Activated CD4-positive, alpha-beta T cell treated with anti-CD3 and anti-CD28 coated beads for 36 hours (primary cell): ENCODE results near the gene CCDC60. TPM values are rescaled to one million over a fixed set of nuclear protein-coding genes. Genes with fewer than 3 reads are reported as not detected.

Experiments
- ATAC-seq: fragments of 200-7000 bp; cut with Tn5 transposase; one replicate; pipeline ENCODE4 v1.10.0; 2021; ENCODE audit warnings: mild to moderate bottlenecking, moderate library complexity
- CTCF ChIA-PET: fragments of 350-600 bp; sonication (Branson Sonifier 250); formaldehyde crosslinking; loops from one replicate; lab custom pipeline; 2021; ENCODE audit warnings: antibody characterized with exemption; lab: Charles Lee
- POLR2A ChIA-PET: fragments of 350-600 bp; sonication (Branson Sonifier 250); formaldehyde crosslinking; loops from one replicate; lab custom pipeline; 2021; ENCODE audit warnings: antibody characterized with exemption, inconsistent platforms; lab: Charles Lee
- DNase-seq: peaks from one replicate; pipeline ENCODE4 v3.0.0-alpha.2; 2020
- H3K27ac Mint-ChIP-seq: one replicate; pipeline ENCODE4 v1.8.0; 2021; ENCODE audit warnings: mixed read lengths
- H3K27me3 Mint-ChIP-seq: one replicate; pipeline ENCODE4 v1.8.0; 2021; ENCODE audit warnings: mixed read lengths
- H3K36me3 Mint-ChIP-seq: one replicate; pipeline ENCODE4 v1.8.0; 2021; ENCODE audit warnings: low read depth, mixed read lengths
- H3K4me1 Mint-ChIP-seq: one replicate; pipeline ENCODE4 v1.8.0; 2021; ENCODE audit warnings: mixed read lengths
- H3K4me3 Mint-ChIP-seq: one replicate; pipeline ENCODE4 v1.8.0; 2021; ENCODE audit warnings: mild to moderate bottlenecking, moderate library complexity, mixed read lengths
- H3K9me3 Mint-ChIP-seq: one replicate; pipeline ENCODE4 v1.8.0; 2021; ENCODE audit warnings: low read depth, mixed read lengths
- intact Hi-C, 2 experiments: fragments of 100-400 bp; cut with DNase I in 1 of 2; cut with micrococcal nuclease in 1 of 2; formaldehyde crosslinking; loops; one replicate each; pipeline versions ENCODE4 v1.14.2 to v1.15.1; 2022 to 2024; cut with DNase I, micrococcal nuclease
- total RNA-seq, 2 experiments: library from RNA; stranded (reverse); gene quantifications; one replicate each; pipeline ENCODE4 v1.2.3, GENCODE V29; 2021

The CCDC60 gene, protein sequence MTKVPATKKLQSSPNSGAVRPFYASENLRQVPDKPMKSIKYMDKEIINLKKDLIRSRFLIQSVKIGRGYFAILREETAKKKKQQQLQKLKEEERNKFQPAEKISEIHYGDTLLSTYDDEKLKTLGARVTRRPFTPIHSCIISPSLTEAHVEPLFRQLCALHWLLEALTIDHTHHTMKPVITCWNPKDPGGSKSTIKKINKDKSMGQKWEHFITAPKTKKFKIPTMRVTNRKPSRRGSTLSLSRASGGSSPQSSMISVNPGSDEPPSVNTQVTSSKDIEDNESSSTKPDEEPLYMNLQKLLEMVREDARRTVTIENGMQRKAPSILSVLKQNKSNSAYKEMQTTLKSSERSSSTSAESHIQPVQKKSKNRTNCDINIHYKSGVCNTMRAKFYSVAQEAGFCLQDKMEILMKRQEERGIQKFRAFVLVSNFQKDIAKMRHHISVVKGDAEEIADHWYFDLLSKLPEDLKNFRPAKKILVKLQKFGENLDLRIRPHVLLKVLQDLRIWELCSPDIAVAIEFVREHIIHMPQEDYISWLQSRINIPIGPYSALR
- not detected for total RNA-seq

DNA sequence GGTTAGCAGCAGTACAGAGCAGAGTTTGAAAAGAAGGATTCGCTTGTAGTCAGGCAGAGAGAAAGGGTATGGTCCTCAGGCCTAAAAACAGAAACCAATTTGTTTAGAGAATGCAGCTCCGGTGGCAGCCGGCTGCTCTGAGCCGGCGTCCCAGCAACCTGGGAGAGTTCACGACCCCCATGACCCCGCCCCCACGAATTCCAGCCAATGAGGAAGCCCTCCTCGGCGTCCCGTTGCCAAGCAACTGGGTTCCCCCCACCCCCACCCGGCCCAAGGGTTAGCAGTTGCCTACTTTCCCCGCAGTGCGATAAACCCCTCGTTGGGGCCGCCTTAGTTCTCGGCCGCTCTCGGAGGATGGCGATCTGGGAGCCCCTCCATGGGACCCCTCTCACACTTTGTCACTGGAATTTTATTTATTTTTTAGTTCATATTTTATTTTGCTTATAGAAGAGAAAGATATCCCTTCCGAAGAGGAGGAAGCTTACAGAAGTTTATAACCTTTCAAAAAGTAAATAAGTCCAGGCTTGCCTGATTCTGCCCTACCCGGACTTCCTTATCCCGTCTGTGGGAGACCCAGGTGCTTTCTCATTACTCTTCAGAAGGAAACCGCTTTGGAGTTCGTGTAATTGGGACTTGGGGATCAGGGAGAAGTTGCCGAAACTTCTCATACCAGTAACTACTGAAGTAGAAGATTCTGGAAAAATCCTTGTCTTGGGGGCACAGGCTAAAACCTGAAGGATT, at the start of gene CCDC60:
CCDC60 (plus strand) TSS at position 300 of the 741 bp plus-strand sequence. CDS start 448 bp downstream, outside the sequence.
- Mint-ChIP-seq H3K36me3 (no peaks in the 10 kb centered on the region), H3K4me3 (no peak within 1 kb of the TSS), H3K27me3 (peaks cover 18% of the 10 kb centered on the region), H3K27ac (no peak within 1 kb of the TSS), H3K4me1 (no peaks in the 10 kb centered on the region), H3K9me3 (no peaks in the 10 kb centered on the region)
- ChIA-PET POLR2A (no interaction called here), CTCF (no interaction called here)
- intact Hi-C loops, result no loop called here
- peak; percentile 6 for DNase-seq
- ATAC-seq, result no peak

DNA sequence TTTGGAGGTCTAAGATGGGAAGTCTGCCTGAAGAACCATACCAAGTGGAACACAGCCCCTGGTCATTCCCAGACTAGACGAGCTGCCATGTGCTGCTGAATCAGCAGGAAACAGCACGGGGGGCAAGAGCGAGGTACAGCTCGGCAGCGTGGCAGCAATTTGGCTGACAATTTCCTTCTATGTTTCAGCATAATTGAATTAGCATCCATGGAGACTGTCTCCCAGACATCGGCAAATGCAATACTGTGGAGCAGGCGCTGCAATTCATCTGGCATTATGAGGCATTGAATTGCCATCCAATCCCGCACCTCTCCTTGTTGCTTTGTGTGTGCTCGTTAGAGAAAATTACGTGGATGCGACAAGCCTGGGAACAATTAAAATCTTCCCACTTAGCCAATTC, 46.0 kb upstream of the CCDC60 start:
- peaks cover 2% of the 10 kb centered on the region for H3K9me3 Mint-ChIP-seq
- intact Hi-C loops, result no loop called here
- DNase-seq (no peak), ATAC-seq (no peak)
- CTCF ChIA-PET, result no interaction called here
- POLR2A ChIA-PET, result no interaction called here
- no peaks in the 10 kb centered on the region for H3K36me3 Mint-ChIP-seq
- H3K27ac Mint-ChIP-seq, result no peak overlapping the region
- H3K4me1 Mint-ChIP-seq, result no peaks in the 10 kb centered on the region
- no peak overlapping the region for H3K4me3 Mint-ChIP-seq
- peaks cover 4% of the 10 kb centered on the region for H3K27me3 Mint-ChIP-seq

DNA sequence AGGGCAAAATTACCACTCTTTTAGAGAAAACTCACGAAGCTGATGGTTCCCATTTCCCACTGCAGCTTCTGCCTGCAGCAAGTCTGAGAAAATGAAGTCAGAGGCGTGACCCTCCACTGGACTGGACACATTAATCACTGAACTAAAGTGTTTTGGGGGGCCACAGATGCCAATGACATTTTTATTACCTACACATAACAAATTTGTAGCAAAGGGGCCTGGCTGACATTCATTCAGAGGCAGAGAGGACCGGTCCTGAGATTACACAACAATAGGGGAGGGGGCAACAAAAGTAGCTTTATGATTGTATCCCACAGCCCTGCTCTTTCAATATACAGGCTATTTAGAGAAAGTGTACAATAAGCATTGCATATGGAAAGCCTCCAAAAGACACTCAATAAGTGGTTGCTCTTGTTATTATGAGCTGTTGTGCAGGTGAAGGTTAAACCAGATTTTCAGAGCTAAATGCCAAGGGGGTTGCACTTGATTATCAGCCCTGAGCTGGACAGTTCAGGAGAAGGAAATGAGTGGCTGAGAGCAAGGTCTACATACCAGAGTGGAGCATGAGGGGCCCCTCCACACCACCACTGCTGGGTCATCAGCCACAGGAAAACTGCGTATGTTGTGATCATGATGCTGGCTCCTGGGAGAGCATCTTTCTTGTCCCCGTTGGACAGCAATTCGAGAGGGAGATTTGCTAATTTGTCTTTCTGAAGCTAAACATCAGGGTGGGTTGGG, 41.5 kb upstream of the CCDC60 start:
- H3K27ac Mint-ChIP-seq, result no peak overlapping the region

DNA sequence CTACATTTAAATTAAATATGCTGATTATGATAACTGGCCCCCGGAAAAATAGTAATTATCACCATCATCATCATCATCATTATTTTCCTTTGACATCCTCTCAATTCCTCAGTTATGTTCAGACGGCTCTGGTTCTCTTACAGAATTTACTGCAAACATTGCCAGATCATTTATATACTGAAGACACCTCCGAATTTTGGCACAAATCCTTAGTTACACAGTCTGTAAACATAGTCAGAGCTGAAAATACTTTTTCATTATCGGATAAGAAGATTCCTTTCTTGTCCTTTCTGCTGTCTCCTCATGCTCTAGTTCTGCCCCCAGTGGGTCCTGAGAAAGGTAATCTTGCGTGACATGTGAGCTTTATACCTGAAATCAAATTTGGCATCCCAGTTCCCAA, 40.3 kb upstream of the CCDC60 start:
- intact Hi-C loops, result no loop called here
- Mint-ChIP-seq H3K36me3 (no peaks in the 10 kb centered on the region), H3K4me1 (no peaks in the 10 kb centered on the region), H3K9me3 (no peaks in the 10 kb centered on the region), H3K27ac (no peak overlapping the region), H3K4me3 (no peak overlapping the region), H3K27me3 (peaks cover 4% of the 10 kb centered on the region)
- CTCF ChIA-PET, result interaction anchor here (1.3 kb wide), 1 partner anchor 16 kb away, joined by 4 read pairs; no protein-coding TSS in a partner anchor
- ATAC-seq (no peak), DNase-seq (no peak)
- POLR2A ChIA-PET, result no interaction called here

More for the DNA sequence above, 41.5 kb upstream of the CCDC60 start:
- intact Hi-C loops, result no loop called here
- no peak for DNase-seq
- H3K36me3 Mint-ChIP-seq, result no peaks in the 10 kb centered on the region
- peaks cover 2% of the 10 kb centered on the region for H3K9me3 Mint-ChIP-seq
- ChIA-PET CTCF (interaction anchor here (1.3 kb wide), 1 partner anchor 15 kb away, joined by 4 read pairs; no protein-coding TSS in a partner anchor), POLR2A (no interaction called here)
- no peak for ATAC-seq
- H3K4me3 Mint-ChIP-seq, result no peak overlapping the region
- H3K4me1 Mint-ChIP-seq, result no peaks in the 10 kb centered on the region
- H3K27me3 Mint-ChIP-seq, result peaks cover 4% of the 10 kb centered on the region

DNA sequence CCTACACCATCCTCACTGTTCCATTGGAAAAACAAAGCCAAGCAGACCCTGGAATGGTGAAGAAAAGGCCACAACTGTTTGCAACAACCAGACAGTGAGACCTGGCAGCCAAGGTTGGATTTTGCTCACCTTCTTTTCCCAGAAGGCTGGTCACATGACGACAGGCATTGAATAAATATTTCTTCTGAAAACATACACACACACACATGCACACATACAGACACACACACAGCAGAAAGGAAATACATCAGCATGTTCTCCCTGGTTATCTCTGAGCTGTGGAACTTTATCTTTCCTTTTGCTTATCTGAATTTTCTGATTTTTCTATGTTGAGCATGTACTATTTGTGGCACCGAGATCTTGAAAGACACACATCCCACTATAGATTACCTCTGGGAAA, 38.0 kb upstream of the CCDC60 start:
- POLR2A ChIA-PET, result no interaction called here
- DNase-seq (no peak), ATAC-seq (no peak)
- peaks cover 8% of the 10 kb centered on the region for H3K27me3 Mint-ChIP-seq
- CTCF ChIA-PET, result no interaction called here
- no peaks in the 10 kb centered on the region for H3K36me3 Mint-ChIP-seq
- no peak overlapping the region for H3K27ac Mint-ChIP-seq
- intact Hi-C loops, result no loop called here
- no peak overlapping the region for H3K4me3 Mint-ChIP-seq
- H3K4me1 Mint-ChIP-seq, result no peaks in the 10 kb centered on the region
- no peaks in the 10 kb centered on the region for H3K9me3 Mint-ChIP-seq

DNA sequence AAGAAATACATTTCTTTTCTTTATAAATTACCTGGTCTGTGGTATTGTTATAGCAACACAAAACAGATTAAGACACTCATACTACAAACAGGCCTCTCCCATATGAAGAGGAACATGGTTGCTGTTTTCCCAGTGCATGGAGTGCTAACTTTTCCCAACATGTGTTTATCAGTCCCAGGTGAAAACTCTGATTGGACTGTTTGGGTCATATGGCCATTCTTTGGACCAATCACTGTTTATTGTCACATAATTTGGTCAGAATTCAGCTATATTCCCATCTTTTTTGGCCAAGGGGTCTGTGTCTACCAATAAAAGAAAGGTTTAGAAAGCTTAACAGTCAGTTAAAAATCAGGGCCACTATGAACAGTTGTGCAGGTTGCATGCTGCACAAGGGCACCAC, 35.4 kb upstream of the CCDC60 start:
- no peak overlapping the region for H3K4me3 Mint-ChIP-seq
- intact Hi-C loops, result no loop called here
- DNase-seq (no peak), ATAC-seq (no peak)
- H3K27me3 Mint-ChIP-seq, result peaks cover 7% of the 10 kb centered on the region
- H3K36me3 Mint-ChIP-seq, result no peaks in the 10 kb centered on the region
- H3K9me3 Mint-ChIP-seq, result no peaks in the 10 kb centered on the region
- H3K4me1 Mint-ChIP-seq, result no peaks in the 10 kb centered on the region
- H3K27ac Mint-ChIP-seq, result no peak overlapping the region
- CTCF ChIA-PET, result no interaction called here
- POLR2A ChIA-PET, result no interaction called here

DNA sequence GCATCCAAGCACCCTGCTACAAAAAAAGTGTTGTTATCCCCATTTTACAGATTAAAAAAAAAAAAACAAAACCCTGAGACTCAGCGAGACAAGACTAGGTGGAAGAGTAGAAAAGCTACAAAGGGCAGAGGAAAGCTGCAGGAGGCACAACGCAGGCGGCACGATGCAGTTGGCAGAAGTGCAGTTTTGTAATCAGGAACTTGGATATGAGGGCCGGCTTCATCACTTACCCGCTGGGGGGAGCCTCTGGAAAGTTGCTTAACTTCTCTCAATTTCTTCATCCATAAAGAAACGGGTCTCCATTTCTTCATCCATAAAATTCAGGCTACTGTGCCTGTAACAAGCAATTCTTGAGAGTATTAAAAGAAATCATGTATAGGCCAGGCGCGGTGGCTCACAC, 33.1 kb upstream of the CCDC60 start:
- no peaks in the 10 kb centered on the region for H3K4me1 Mint-ChIP-seq
- no peak overlapping the region for H3K4me3 Mint-ChIP-seq
- DNase-seq, result no peak
- no peaks in the 10 kb centered on the region for H3K36me3 Mint-ChIP-seq
- H3K27ac Mint-ChIP-seq, result no peak overlapping the region
- intact Hi-C loops, result no loop called here
- ATAC-seq, result no peak
- peaks cover 7% of the 10 kb centered on the region for H3K27me3 Mint-ChIP-seq
- ChIA-PET CTCF (no interaction called here), POLR2A (no interaction called here)
- H3K9me3 Mint-ChIP-seq, result no peaks in the 10 kb centered on the region

DNA sequence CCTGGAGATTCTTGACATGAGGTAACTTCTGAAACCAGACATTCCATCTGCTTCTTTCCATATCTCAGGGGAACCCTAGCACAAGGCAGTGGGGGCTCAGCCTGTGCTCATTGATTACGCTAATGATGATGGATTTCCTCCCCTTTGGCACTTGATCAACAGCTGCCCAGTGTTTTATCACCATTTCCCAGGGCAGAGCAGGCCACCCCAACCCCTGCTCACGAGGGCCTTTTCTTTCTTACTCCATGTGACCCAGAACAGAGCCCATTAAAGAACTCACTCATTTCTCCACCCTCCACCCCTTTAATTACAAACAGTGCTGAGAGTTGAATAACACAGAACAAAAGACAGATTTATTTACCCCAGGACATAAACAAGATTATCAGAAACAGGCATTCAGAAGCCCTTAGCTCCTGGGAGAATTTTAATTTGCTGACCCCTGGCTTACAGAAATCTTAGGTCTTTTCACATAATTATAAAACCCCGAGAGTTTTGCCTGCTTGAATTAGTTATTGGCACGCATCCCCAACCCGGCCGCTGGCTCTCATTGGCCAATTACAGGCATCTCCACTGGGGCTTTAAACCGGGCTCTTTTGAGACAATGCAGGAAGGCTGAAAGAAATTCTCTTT, 32.0 kb upstream of the CCDC60 start:
- DNase-seq (no peak), ATAC-seq (no peak)
- H3K4me3 Mint-ChIP-seq, result no peak overlapping the region
- H3K27me3 Mint-ChIP-seq, result peaks cover 7% of the 10 kb centered on the region
- H3K4me1 Mint-ChIP-seq, result no peaks in the 10 kb centered on the region
- ChIA-PET POLR2A (no interaction called here), CTCF (no interaction called here)
- H3K9me3 Mint-ChIP-seq, result no peaks in the 10 kb centered on the region
- no peaks in the 10 kb centered on the region for H3K36me3 Mint-ChIP-seq
- H3K27ac Mint-ChIP-seq, result no peak overlapping the region
- intact Hi-C loops, result no loop called here

DNA sequence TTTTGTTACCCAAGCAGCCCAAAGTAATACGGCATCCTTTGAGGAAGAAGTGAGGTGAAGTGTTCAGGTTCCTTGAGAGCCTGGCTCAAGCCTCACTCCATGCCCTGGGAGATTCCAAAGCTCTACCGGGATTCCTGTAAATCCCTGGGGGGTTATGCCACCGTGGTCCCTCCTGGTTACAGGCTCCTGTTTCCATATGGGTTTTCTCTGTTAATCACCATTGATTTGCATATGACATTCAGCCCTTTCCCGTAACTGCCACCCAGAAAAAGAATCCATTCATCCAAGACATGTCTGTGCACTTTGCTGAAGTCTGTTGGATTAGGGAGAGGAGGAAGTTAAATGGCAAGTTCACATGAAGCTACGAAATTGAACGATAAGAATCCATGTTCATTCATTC, 27.9 kb upstream of the CCDC60 start:
- ChIA-PET CTCF (interaction anchor here (0.6 kb wide), 1 partner anchor 534 kb away, joined by 3 read pairs; no protein-coding TSS in a partner anchor), POLR2A (no interaction called here)
- ATAC-seq, result no peak
- Mint-ChIP-seq H3K9me3 (no peaks in the 10 kb centered on the region), H3K4me1 (no peaks in the 10 kb centered on the region), H3K27me3 (no peaks in the 10 kb centered on the region), H3K27ac (no peak overlapping the region), H3K4me3 (no peak overlapping the region), H3K36me3 (no peaks in the 10 kb centered on the region)
- DNase-seq, result no peak
- intact Hi-C loops, result no loop called here

DNA sequence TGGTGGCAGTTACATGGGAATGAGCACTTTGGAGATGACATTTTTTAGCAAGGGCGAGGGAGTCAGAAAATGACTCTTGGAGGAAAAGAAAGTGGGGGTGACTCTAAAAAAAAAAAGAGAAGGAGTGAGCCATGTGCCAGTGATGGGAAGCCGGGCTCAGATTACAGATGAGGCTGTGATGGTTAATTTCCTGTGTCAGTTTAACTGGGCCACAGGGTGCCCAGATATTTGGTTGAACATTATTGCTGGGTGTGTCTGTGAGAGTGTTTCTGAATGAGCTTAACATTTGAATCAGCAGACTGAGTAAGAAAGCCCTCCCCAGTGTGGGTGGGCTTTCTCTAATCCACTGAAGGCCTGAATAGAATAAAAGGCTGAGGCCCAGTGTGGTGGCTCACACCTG, 26.8 kb upstream of the CCDC60 start:
- no peaks in the 10 kb centered on the region for H3K9me3 Mint-ChIP-seq
- intact Hi-C loops, result no loop called here
- no peak overlapping the region for H3K27ac Mint-ChIP-seq
- POLR2A ChIA-PET, result no interaction called here
- CTCF ChIA-PET, result no interaction called here
- no peaks in the 10 kb centered on the region for H3K4me1 Mint-ChIP-seq
- H3K4me3 Mint-ChIP-seq, result no peak overlapping the region
- no peaks in the 10 kb centered on the region for H3K36me3 Mint-ChIP-seq
- DNase-seq (no peak), ATAC-seq (no peak)
- no peaks in the 10 kb centered on the region for H3K27me3 Mint-ChIP-seq
